Stimulated activated CD4-positive, alpha-beta T cell treated with anti-CD3 and anti-CD28 coated beads, Interleukin-4, amount 100 ng/mL, for 24 hours (primary cell): ENCODE measurements around the gene RGL3.
"Not testable (repeated sequence)": the region's sequence is repeated elsewhere in the genome, so short reads cannot be mapped to it uniquely, and the experiment has no call there.

Experiments used
- DNase-seq: peaks from one replicate; pipeline ENCODE4 v3.0.0-alpha.2; 2020

The RGL3 gene

GRCh38 chr19:11379857-11380350 lies 39.2 kb downstream of the RGL3 start:
- no peak for DNase-seq

DNA sequence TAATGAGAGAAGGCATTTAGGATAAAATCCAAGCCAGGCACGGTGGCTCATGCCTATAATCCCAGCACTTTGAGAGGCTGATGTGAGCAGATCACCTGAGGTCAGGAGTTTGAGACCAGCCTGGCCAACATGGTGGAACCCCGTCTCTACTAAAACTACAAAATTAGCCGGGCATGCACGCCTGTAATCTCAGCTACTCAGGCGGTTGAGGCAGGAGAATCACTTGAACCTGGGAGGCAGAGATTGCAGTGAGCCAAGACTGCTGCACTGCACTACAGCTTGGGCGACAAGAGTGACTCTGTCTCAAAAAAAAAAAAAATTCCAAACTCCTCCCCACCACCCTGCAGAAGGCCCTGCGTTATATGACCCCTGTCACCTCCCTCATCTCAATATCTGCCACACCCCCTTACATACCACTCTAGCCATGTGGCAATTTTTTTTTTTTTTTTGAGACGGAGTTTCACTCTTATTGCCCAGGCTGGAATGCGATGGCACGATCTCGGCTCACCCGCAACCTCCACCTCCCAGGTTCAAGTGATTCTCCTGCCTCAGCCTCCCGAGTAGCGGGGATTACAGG lies 39.8 kb downstream of the RGL3 start:
- not testable (repeated sequence) for DNase-seq

DNA sequence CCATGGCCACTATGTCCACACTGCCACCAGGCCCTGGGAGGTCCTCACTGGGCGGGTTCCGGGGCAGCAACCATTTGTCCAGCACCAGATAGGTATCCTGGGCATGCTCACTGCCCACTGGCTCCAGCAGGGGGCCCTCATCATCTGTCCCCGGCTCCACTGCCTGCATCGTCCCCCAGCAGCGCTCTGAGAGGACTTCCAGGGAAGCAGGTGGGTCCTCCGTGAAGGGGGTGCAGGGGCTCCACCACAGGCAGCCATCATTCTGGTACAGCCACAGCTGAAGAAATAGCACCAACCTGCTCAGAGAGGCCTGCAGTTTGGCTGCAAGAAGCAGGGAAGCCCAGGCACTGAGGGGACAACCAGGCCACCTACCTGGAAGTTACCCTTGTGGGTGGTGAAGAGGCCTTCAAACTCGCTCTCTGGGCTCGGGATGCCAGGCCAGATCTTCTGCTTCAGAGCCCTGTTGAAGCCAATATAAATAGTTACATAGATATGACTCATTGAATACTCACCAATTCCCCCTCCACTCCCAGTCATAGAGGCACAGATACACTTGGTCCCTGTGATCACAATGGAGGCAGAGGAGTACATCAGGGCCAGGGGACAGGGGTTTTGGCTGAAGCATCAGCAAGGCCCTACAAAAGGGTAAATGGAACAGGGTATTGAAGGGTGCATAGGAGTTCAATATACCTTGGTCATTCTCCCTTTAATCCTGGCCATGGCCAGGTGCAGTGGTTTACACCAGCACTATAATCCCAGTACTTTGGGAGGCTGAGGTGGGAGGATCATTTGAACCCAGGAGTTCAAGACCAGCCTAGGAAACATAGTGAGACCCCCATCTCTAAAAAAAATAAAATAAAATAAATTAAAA lies 40.6 kb downstream of the RGL3 start:
- DNase-seq = peak; percentile 22

- no peak for DNase-seq
These were observed 41.4 kb downstream of the RGL3 start for GRCh38 chr19:11377756-11378155.

DNA sequence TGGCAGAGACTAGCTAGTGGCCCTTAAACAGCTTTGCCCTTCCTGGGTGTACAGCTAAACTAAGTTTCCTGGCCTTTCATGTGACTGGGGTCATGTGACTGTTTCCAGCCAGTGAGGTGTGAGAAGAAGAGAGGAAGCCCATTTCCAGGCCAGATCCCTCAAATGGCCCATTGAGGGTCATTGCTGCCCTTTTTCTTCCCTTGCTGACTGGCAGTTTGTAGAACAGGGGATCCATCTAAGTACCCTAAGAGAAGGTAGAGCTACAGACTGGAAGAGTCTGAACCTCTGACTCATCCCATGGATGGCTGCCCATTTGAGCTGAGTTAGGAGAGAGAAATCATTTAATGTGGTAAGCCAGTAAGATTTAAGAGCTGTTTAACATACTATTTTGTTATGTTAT lies 41.9 kb downstream of the RGL3 start:
- DNase-seq = peak; percentile 26

DNA sequence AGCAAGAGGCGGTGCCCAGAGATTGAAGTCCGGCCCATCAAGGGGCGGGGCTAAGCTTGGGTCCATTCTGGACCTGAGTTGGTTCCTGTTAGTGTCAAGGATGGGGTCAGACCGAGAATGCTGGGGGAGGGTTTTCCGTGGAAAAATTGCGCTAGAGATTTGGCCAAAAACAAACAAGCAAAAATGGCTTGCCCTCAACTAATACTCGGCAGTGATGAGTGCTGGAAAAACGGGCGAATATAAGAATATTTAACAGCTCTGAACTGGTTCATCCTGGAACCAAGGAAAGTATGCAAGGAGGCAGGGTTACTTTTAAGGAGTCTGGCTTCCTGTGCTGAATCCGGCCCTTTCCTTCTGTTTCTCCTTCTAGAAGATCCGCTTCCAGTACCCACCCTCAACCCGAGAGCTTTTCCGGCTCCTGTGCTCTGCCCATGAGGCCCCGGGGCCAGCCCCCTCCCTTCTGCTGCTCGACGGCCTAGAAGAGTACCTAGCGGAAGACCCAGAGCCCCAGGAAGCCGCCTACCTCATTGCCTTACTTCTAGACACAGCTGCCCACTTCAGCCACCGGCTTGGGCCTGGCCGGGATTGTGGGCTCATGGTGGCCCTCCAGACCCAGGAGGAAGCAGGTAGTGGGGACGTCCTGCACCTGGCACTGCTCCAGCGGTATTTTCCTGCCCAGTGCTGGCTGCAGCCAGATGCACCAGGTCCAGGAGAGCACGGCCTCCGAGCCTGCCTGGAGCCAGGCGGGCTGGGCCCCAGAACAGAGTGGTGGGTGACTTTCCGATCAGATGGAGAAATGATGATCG lies 43.8 kb downstream of the RGL3 start:
- peak; percentile 67 for DNase-seq

- DNase-seq = peak; percentile 97
These were observed 44.5 kb downstream of the RGL3 start, which contains the start of gene SWSAP1 for GRCh38 chr19:11374433-11375142. Gene SWSAP1 (plus strand): TSS chr19:11374666. CDS start chr19:11374681, 15 bp downstream.

DNA sequence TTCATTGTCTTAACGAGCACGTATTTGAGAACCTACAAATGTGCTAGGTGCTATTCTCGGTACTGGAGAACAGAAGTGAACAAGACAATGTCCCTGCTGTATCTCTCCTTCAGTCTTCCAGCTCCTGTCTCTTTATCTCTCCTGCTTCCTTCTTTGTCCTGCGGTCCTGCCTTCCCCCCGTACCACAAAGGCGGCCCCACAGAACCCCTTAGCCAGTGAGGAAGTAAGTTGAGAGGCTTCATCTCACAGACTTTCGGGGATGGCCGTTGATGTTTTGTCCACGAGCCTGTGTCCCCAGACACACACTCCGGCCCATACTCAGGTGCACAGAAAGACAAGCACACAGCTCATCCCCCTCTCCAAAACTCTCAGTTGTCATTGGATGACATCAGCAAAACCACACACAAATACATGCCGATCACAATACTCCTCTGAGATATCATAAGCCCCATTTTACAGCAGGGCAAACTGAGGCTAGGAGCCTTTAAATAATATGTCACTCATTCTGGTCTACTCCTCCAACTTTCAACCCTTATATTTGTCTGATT lies 45.2 kb downstream of the RGL3 start:
- no peak for DNase-seq

DNA sequence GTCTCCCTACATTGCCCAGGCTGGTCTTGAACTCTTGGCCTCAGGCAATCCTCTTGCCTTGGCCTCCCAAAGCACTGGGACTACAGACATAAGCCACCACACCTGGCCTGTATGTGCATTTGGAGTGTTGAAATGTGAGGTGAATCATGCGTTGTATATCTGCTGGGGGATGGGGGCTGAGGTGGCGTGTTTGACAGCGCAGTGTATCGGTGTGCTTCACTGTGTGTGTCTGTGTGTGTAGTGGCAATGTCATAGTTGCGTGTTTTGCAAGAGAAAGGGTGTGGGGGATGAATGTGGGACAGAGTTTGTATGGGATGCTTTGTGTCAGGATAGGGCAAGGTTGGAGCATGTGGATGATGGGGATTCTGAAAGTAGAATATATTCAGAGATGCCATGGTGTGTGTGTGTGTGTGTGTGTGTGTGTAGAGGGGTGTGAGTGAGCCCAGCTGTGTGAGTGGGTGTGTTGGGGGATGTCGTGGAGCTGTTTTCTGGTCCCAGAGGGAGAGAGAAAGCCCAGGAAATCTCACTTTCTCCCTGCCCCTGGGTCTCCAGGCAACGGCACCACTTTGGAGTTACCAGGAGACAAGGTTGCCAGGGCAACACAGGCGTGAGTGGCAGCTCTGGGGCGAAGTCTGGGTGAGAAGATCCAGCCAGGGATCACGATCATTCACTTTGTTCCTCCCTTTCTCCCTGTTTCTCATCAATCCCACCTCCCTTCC lies 45.8 kb downstream of the RGL3 start:
- DNase-seq = no peak

DNA sequence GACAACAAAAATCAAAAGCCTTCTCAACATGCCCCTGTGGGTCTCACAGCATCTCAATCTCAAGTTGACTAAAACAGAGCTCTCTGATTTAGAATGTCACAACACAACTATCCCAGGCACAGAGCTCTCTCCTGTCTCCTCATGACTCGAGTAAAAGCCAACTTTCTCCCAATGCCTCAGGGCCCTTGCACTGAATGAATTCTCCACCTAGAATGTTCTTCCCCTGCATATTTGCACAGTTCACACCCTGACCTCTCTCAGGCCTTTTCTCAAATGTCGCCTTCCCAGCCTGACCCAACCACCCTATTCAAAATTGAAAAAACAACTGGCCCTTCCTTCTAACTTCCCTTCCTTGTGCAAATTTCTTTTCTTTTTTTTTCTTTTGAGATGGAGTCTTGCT lies 48.4 kb downstream of the RGL3 start:
- no peak for DNase-seq

- DNase-seq = no peak
These were observed 51.6 kb downstream of the RGL3 start for GRCh38 chr19:11367528-11367927.

DNA sequence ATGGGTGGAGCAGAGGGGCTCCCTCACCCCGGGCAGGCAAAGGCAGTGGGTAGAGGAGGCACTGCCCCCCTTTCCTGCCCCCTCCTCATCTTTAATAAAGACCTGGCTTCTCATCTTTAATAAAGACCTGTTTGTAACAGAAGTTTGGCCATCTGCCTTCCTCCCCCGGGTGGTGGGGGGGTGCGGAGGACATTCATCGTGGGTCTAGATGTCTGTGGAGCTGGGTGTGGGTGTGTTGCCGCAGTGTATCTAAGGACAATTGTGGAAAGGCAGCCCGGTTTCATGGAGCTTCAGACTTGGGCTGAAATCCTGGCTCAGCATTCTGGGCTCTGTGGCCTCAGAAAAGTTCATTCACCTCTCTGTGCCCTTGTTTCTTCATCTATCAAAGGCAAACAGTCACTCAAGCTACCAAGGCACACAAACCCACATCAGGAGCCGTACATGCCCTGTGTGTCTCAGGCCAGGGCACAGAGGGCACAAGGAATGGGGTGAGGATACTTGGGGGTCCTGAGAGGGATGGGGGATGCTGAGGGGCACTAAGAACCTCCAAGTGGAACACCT lies 53.5 kb downstream of the RGL3 start:
- no peak for DNase-seq

DNA sequence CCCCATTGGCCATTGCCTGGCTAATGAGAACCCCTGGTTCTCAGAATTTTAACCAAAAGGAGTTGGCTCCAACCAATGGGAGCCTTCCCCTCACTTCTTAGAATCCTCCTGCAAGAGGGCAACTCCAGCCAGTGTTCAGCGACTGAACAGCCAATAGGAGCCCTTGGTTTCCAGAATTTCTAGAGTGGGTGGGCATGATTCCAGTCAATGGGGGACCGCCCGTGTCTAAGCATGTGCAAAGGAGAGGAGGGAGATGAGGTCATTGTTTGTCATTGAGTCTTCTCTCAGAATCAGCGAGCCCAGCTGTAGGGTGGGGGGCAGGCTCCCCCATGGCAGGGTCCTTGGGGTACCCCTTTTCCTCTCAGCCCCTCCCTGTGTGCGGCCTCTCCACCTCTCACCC lies 54.2 kb downstream of the RGL3 start:
- no peak for DNase-seq

GRCh38 chr19:11364296-11364904 lies 54.7 kb downstream of the RGL3 start:
- no peak for DNase-seq

- DNase-seq = no peak
These were observed 55.2 kb downstream of the RGL3 start for GRCh38 chr19:11363881-11364280.

- no peak for DNase-seq
These were observed 57.1 kb downstream of the RGL3 start for GRCh38 chr19:11361771-11362731.

DNA sequence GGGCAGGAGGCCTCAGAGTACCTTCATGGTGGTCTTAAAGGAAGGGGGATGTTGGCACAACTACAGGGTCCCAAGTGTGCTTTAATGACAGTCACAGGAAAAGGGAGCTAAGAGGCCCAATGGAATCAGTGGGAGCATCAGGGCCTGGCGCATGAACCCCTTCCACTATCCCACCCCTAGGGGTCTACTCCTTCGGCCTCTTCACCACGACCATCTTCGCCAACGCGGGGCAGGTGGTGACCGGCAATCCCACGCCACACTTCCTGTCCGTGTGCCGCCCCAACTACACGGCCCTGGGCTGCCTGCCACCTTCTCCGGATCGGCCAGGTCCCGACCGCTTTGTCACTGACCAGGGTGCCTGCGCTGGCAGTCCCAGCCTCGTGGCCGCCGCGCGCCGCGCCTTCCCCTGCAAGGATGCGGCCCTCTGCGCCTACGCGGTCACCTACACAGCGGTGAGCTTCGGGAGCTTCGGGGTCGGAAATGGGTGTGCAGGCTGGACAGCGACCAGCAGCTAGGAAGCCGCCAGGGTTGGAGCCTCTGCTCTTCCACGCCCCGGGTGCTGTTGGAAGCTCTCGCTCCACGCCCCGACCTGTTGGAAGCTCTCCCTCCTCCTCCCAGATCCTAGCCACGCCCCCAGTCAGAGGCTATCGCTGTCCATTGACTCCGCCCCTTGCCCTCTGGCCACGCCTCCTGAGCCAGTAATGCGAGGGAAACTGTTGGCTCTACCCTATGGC lies 57.9 kb downstream of the RGL3 start:
- no peak for DNase-seq

GRCh38 chr19:11359421-11359820 lies 59.7 kb downstream of the RGL3 start:
- DNase-seq = no peak
